ENCODE measurements around the gene TRPC6. TPM values are rescaled to one million over a fixed set of nuclear protein-coding genes. Genes with fewer than 3 reads are reported as not detected.
"Not testable (repeated sequence)": the region's sequence is repeated elsewhere in the genome, so short reads cannot be mapped to it uniquely, and the experiment has no call there.

The TRPC6 gene
- total RNA-seq, 1 donor from 2014 or later: not detected

DNA sequence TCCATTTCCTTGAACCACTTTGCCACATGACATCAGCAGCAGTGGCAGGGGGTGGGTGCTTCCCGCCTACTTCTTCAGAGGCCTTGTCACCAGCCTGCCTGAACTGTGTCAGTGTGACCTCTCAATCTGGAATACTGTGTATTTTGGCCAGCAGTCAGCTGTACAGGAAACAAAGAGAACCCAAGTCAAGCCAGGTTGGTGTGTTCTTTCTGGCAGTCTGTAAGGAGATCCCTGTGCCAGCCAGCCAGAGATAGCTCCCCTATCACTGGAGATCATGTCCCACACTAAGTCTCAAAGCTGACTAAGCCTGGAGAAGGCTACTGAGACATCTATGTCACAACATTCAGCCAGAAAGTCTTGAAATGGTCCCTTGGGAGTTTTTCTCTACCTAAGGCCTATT lies 142.1 kb downstream of the TRPC6 start:
- H3K36me3 Mint-ChIP-seq (ENCODE audit: low read depth): no peaks in the 10 kb centered on the region
- DNase-seq (ENCODE audit: low spot score): no peak
- no peak overlapping the region for H3K4me3 Mint-ChIP-seq (ENCODE audit: low read depth)
- intact Hi-C loops (cut with micrococcal nuclease): no loop called here
- H3K9me3 Mint-ChIP-seq: peaks cover 7% of the 10 kb centered on the region
- H3K4me1 Mint-ChIP-seq (ENCODE audit: low read depth): no peaks in the 10 kb centered on the region
- H3K27ac Mint-ChIP-seq: no peak overlapping the region
- no peaks in the 10 kb centered on the region for H3K27me3 Mint-ChIP-seq (ENCODE audit: low read depth)

DNA sequence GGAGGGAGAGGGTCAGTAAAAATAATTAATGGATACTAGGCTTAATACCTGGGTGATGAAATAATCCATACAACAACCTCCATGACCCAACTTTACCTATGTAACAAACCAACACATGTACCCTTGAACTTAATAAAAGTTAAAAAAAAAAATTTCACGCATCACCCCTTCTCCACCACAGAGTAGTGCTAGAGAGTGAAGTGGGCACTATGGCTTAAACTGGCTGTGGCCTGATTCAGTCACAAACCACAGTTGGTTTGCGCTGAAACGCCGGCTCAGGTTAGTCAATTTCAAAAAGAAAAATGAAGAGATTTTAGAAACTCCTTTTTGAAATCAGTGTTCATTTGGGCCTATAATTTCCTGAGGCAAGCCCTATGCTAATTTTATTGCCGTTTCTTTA lies 144.3 kb downstream of the TRPC6 start:
- H3K4me3 Mint-ChIP-seq (ENCODE audit: low read depth): no peak overlapping the region
- H3K27me3 Mint-ChIP-seq (ENCODE audit: low read depth): no peaks in the 10 kb centered on the region
- intact Hi-C loops (cut with micrococcal nuclease): no loop called here
- peaks cover 7% of the 10 kb centered on the region for H3K9me3 Mint-ChIP-seq
- H3K4me1 Mint-ChIP-seq (ENCODE audit: low read depth): no peaks in the 10 kb centered on the region
- H3K36me3 Mint-ChIP-seq (ENCODE audit: low read depth): no peaks in the 10 kb centered on the region
- DNase-seq (ENCODE audit: low spot score): no peak
- no peak overlapping the region for H3K27ac Mint-ChIP-seq

DNA sequence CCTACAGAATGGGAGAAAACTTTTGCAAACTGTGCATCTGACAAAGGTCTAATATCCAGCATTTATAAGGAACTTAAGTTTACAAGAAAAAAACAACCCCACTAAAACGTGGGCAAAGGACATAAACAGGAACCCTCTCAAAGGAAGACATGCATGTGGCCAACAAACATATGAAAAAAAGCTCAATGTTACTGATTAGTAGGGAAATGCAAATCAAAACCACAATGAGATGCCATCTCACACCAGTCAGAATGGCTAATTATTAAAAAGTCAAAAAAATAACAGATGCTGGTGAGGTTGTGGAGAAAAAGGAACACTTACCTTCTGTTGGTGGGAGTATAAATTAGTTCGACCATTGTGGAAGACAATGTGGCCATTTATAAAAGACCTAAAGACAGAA lies 145.1 kb downstream of the TRPC6 start:
- H3K27ac Mint-ChIP-seq; H3K9me3 Mint-ChIP-seq; intact Hi-C loops (cut with micrococcal nuclease); DNase-seq (ENCODE audit: low spot score); H3K36me3 Mint-ChIP-seq (ENCODE audit: low read depth); H3K4me3 Mint-ChIP-seq (ENCODE audit: low read depth); H3K27me3 Mint-ChIP-seq (ENCODE audit: low read depth); H3K4me1 Mint-ChIP-seq (ENCODE audit: low read depth): not testable (repeated sequence)

DNA sequence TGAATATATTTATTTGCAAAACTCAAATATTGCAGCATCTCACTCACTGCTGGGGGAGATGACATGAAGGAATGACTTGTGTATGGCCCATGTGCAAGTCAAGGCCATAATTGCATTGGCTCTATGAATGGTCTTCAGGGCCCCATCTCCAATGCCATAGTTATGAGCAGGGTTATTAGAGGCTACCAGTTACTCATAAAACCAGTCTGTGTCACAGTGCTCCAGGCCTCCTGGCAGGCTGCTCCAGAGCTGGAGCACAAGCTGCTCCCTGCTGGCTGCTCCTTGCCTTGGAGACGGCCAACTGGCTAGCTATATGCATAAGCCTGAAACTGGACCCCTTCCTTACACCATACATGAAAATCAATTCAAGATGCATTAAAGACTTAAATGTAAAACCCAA lies 145.7 kb downstream of the TRPC6 start:
- Mint-ChIP-seq H3K27me3 (ENCODE audit: low read depth) (no peaks in the 10 kb centered on the region), H3K4me1 (ENCODE audit: low read depth) (no peaks in the 10 kb centered on the region), H3K4me3 (ENCODE audit: low read depth) (no peak overlapping the region), H3K36me3 (ENCODE audit: low read depth) (no peaks in the 10 kb centered on the region), H3K27ac (no peak overlapping the region), H3K9me3 (peaks cover 7% of the 10 kb centered on the region)
- no peak for DNase-seq (ENCODE audit: low spot score)
- intact Hi-C loops (cut with micrococcal nuclease): no loop called here

DNA sequence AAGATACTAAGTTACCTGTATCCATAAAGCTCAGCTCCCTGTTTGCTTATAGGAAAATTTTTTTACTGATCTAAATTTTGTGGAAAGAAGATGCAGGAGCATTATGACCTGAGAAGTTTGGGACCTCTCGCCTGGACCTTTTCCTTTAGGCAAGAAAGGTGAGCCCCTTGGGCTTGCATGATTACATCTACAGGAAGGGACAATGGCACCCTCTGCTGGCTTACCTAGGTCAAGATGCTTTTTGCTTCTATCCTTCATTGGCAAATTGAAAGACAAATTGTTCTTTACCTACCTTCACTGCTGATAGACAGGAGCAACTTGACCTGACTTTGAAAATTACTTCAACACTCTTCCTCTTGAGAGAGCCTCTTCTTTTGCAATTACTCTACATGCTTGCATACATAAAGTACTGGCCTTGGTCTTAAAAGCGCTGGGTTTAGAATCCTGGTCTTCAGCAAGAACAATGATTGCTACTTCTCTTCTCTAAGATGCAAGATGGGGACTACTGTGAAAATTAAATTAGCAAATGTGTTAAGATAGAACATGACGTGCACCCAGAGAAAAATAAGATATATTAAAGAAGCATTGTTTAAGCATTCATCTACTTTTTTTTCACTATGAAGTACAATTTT lies 147.2 kb downstream of the TRPC6 start:
- H3K27ac Mint-ChIP-seq: no peak overlapping the region
- DNase-seq (ENCODE audit: low spot score): no peak
- intact Hi-C loops (cut with micrococcal nuclease): no loop called here
- no peaks in the 10 kb centered on the region for H3K4me1 Mint-ChIP-seq (ENCODE audit: low read depth)
- no peaks in the 10 kb centered on the region for H3K36me3 Mint-ChIP-seq (ENCODE audit: low read depth)
- no peaks in the 10 kb centered on the region for H3K27me3 Mint-ChIP-seq (ENCODE audit: low read depth)
- no peak overlapping the region for H3K4me3 Mint-ChIP-seq (ENCODE audit: low read depth)
- peaks cover 12% of the 10 kb centered on the region for H3K9me3 Mint-ChIP-seq

DNA sequence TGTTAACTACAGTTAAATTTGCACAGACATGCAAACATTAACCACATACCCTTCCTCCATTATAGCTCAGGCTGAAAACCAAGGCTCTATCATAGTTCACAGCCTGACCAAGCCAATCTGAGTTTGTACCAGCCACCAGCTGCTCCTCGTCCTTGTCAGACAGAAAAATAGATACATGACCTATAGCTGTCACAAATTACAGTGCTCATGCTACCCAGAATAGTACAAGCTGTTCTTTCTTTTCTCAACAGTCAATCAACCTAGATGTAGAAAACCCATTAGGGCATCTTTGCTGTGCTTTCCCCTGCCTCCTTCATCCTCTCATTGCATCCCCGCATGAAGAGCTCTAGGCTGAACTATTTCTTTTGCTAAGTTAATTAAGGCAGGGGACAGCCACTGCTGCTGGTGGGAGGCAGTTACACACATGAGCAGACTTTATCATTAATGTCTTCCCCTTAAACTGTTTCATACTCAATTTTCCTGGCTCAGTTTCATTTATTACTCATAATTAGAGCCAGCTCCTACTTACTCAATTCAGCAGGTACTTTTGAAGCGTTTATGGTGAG lies 148.3 kb downstream of the TRPC6 start:
- no peaks in the 10 kb centered on the region for H3K36me3 Mint-ChIP-seq (ENCODE audit: low read depth)
- H3K4me3 Mint-ChIP-seq (ENCODE audit: low read depth): no peak overlapping the region
- no peaks in the 10 kb centered on the region for H3K4me1 Mint-ChIP-seq (ENCODE audit: low read depth)
- no peak overlapping the region for H3K27ac Mint-ChIP-seq
- H3K9me3 Mint-ChIP-seq: peaks cover 14% of the 10 kb centered on the region
- DNase-seq (ENCODE audit: low spot score): no peak
- intact Hi-C loops (cut with micrococcal nuclease): no loop called here
- no peaks in the 10 kb centered on the region for H3K27me3 Mint-ChIP-seq (ENCODE audit: low read depth)

DNA sequence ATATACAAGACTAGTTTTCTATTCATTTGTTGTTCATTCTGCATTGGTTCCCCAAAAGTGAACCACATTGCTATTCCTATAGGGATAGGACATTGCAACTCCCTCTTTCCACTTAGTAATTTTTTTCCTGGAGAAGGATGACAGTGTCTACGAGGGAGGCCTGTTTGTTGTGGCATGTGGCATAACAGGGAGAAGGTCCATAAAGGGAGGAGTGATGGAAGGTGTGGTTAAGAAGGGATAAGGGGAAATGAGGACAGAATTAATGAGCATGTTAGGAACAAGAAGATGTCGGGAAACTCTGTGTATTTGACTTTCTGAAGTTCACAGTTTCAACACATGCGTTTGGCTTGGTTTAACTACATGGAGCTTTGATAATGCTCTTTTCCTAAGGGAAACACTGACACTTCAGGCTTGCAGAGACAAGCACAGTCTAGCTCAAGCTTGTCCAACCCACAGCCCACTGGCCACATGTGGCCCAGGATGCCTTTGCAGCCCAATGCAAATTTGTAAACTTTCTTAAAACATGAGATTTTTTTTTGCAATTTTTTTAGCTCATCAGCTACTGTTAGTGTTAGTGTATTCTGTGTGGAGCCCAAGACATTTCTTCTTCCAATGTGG lies 149.7 kb downstream of the TRPC6 start:
- no peak overlapping the region for H3K27ac Mint-ChIP-seq
- H3K4me1 Mint-ChIP-seq (ENCODE audit: low read depth): no peaks in the 10 kb centered on the region
- H3K36me3 Mint-ChIP-seq (ENCODE audit: low read depth): no peaks in the 10 kb centered on the region
- H3K9me3 Mint-ChIP-seq: peaks cover 14% of the 10 kb centered on the region
- H3K4me3 Mint-ChIP-seq (ENCODE audit: low read depth): no peak overlapping the region
- H3K27me3 Mint-ChIP-seq (ENCODE audit: low read depth): no peaks in the 10 kb centered on the region
- no peak for DNase-seq (ENCODE audit: low spot score)
- intact Hi-C loops (cut with micrococcal nuclease): no loop called here

DNA sequence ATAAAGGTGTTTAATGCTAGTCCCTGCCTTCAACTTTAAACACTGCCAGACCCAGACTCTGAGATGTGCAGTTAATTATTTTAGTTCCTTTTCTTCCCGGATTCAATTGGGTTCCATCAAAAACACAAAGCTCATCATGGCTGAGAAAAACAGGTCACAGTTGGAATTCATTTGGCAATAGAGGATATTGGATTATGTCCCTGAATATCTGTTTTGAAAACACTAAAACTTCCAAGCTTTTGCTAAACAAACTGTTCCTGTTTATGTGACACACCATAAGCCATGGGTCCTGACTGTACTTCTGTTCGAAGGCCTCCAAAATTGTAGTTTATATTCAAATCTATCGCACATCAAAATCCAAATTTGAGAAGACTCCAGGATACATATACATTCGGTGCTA lies 150.7 kb downstream of the TRPC6 start:
- no peak overlapping the region for H3K4me3 Mint-ChIP-seq (ENCODE audit: low read depth)
- H3K4me1 Mint-ChIP-seq (ENCODE audit: low read depth): no peaks in the 10 kb centered on the region
- intact Hi-C loops (cut with micrococcal nuclease): no loop called here
- no peaks in the 10 kb centered on the region for H3K27me3 Mint-ChIP-seq (ENCODE audit: low read depth)
- DNase-seq (ENCODE audit: low spot score): no peak
- H3K9me3 Mint-ChIP-seq: peaks cover 21% of the 10 kb centered on the region
- no peak overlapping the region for H3K27ac Mint-ChIP-seq
- H3K36me3 Mint-ChIP-seq (ENCODE audit: low read depth): no peaks in the 10 kb centered on the region

DNA sequence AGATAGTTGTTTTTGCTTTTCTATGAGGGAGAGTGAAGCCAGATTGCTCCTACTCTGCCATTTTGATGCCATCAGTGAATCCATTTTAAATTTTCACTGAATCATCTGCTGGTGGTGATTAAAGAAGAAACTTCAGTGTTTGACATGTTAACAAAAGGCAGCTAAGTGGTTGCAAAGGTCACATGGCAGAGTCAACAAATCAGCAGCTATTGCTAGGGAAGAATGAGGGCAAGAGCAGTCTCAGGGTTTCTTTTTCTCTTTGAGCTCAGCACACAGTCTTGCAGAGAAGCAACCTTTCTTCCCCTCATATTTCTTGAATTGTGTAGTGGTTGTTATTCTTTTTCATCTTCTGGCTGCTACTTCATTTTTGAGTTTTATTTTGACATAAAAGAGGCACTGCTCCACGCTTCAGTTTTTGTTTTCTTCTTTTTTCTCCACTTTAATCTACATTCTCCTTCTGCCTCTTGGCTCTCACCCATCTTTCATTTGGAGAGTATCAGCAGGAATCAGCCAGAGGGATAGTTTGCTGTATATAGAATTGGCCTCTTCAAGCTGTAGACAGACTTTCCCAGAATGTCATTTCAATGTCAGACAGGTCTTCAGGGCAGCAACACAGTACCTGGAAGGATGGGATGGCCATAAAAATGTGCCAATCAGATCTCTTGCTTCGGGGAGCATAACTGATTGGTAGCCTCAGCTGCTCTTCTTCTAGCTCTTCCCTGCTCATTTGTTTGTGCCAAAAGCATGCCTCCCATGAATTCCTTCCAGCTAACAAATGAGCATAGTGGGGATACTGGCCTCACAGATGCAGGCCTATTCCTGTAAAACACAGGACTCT lies 153.9 kb downstream of the TRPC6 start:
- no peaks in the 10 kb centered on the region for H3K27me3 Mint-ChIP-seq (ENCODE audit: low read depth)

DNA sequence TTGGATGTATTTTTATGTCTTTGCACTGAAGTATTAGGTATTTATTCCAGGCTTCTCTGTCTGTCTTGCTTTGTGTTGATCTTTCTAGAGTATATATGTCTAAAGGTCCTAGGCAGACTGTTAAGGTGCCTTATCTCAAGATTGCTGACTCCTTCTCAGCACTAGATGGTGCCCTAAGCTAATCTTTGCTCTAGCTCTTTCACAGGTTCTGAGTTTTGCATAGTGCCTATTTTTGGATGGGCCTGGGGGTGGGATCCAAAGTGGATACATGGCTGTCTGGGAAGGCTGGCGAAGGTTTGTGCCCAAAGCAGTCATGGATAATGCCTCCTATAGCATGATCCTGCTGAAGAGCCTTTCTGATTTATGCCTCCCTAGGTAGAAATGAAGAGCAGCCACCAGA lies 154.9 kb downstream of the TRPC6 start:
- DNase-seq (ENCODE audit: low spot score): no peak
- H3K27me3 Mint-ChIP-seq (ENCODE audit: low read depth): no peaks in the 10 kb centered on the region
- no peaks in the 10 kb centered on the region for H3K4me1 Mint-ChIP-seq (ENCODE audit: low read depth)
- no peaks in the 10 kb centered on the region for H3K36me3 Mint-ChIP-seq (ENCODE audit: low read depth)
- peaks cover 23% of the 10 kb centered on the region for H3K9me3 Mint-ChIP-seq
- H3K27ac Mint-ChIP-seq: no peak overlapping the region
- H3K4me3 Mint-ChIP-seq (ENCODE audit: low read depth): no peak overlapping the region
- intact Hi-C loops (cut with micrococcal nuclease): no loop called here

More for the DNA sequence above, 153.9 kb downstream of the TRPC6 start:
- DNase-seq (ENCODE audit: low spot score): no peak
- H3K9me3 Mint-ChIP-seq: peaks cover 23% of the 10 kb centered on the region
- H3K4me1 Mint-ChIP-seq (ENCODE audit: low read depth): no peaks in the 10 kb centered on the region
- H3K27ac Mint-ChIP-seq: no peak overlapping the region
- H3K36me3 Mint-ChIP-seq (ENCODE audit: low read depth): no peaks in the 10 kb centered on the region
- intact Hi-C loops (cut with micrococcal nuclease): no loop called here
- no peak overlapping the region for H3K4me3 Mint-ChIP-seq (ENCODE audit: low read depth)

DNA sequence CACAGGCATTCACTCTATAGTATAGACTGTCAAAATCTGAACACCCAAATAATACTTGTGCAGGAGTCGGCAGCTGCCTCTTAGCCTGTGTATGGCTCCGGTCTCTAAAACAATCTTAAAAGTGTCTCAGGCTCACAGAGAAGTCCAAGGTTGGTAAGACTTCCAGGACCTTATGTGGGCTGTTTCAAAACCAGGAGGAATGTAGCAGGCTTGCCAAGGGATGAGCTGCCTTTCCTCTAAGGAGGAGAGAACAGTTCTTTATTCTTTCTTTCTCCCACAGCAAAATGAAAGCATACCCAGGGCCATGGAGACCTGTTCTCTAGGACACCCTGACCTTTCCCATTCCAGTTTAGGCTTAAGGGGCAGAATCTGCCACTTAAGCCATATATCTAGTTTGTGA lies 176.5 kb downstream of the TRPC6 start:
- no peaks in the 10 kb centered on the region for H3K27me3 Mint-ChIP-seq (ENCODE audit: low read depth)
- DNase-seq (ENCODE audit: low spot score): no peak
- no peaks in the 10 kb centered on the region for H3K36me3 Mint-ChIP-seq (ENCODE audit: low read depth)
- no peaks in the 10 kb centered on the region for H3K4me1 Mint-ChIP-seq (ENCODE audit: low read depth)
- intact Hi-C loops (cut with micrococcal nuclease): no loop called here
- H3K27ac Mint-ChIP-seq: no peak overlapping the region
- no peak overlapping the region for H3K4me3 Mint-ChIP-seq (ENCODE audit: low read depth)
- no peaks in the 10 kb centered on the region for H3K9me3 Mint-ChIP-seq
